Activated CD8-positive, alpha-beta memory T cell treated with anti-CD3 and anti-CD28 coated beads, Interleukin-2, amount 50 U/mL, for 1 hour (primary cell): ENCODE measurements around the gene ACSS3.
"Not testable (repeated sequence)": the region's sequence is repeated elsewhere in the genome, so short reads cannot be mapped to it uniquely, and the experiment has no call there.

Source experiments
- DNase-seq: peaks from one replicate; pipeline ENCODE4 v3.0.0-alpha.2; 2020; ENCODE audit errors: extremely low read depth

The ACSS3 gene

GRCh38 chr12:81167694-81168093 lies 89.8 kb downstream of the ACSS3 start:
- DNase-seq = no peak

GRCh38 chr12:81168445-81168844 lies 90.6 kb downstream of the ACSS3 start:
- no peak for DNase-seq

GRCh38 chr12:81170072-81170471 lies 92.2 kb downstream of the ACSS3 start:
- DNase-seq = no peak

GRCh38 chr12:81172851-81173250 lies 95.0 kb downstream of the ACSS3 start:
- DNase-seq = no peak

GRCh38 chr12:81174664-81175063 lies 96.8 kb downstream of the ACSS3 start:
- no peak for DNase-seq

GRCh38 chr12:81176796-81177195 lies 98.9 kb downstream of the ACSS3 start:
- no peak for DNase-seq

GRCh38 chr12:81181691-81182090 lies 103.8 kb downstream of the ACSS3 start:
- no peak for DNase-seq

- no peak for DNase-seq
These were observed 109.8 kb downstream of the ACSS3 start for GRCh38 chr12:81187686-81188085.

- DNase-seq = no peak
These were observed 118.7 kb downstream of the ACSS3 start for GRCh38 chr12:81196595-81196994.

GRCh38 chr12:81200561-81200960 lies 122.7 kb downstream of the ACSS3 start:
- not testable (repeated sequence) for DNase-seq

- no peak for DNase-seq
These were observed 125.9 kb downstream of the ACSS3 start for GRCh38 chr12:81203671-81204204.

GRCh38 chr12:81205416-81205815 lies 127.5 kb downstream of the ACSS3 start:
- no peak for DNase-seq

- DNase-seq = no peak
These were observed 128.6 kb downstream of the ACSS3 start for GRCh38 chr12:81206429-81206828.

- DNase-seq = no peak
These were observed 129.3 kb downstream of the ACSS3 start for GRCh38 chr12:81207173-81207572.

- no peak for DNase-seq
These were observed 129.8 kb downstream of the ACSS3 start for GRCh38 chr12:81207664-81208063.

GRCh38 chr12:81208187-81208911 lies 130.5 kb downstream of the ACSS3 start:
- no peak for DNase-seq

- no peak for DNase-seq
These were observed 131.1 kb downstream of the ACSS3 start for GRCh38 chr12:81209012-81209411.

- not testable (repeated sequence) for DNase-seq
These were observed 131.9 kb downstream of the ACSS3 start for GRCh38 chr12:81209772-81210225.

GRCh38 chr12:81211306-81211705 lies 133.4 kb downstream of the ACSS3 start:
- DNase-seq = no peak

- DNase-seq = no peak
These were observed 135.3 kb downstream of the ACSS3 start for GRCh38 chr12:81212996-81213696.

- no peak for DNase-seq
These were observed 138.9 kb downstream of the ACSS3 start for GRCh38 chr12:81216739-81217138.

- no peak for DNase-seq
These were observed 143.8 kb downstream of the ACSS3 start for GRCh38 chr12:81221681-81222080.
